ENCODE results near the gene SDHC. TPM values are rescaled to one million over a fixed set of nuclear protein-coding genes. Genes with fewer than 3 reads are reported as not detected.

Gene SDHC
- 100 to 1,000 TPM; 144 to 173 TPM for total RNA-seq

- H3K4me3 Mint-ChIP-seq: peak within 1 kb of the TSS; percentile 87
- no peaks in the 10 kb centered on the region for H3K9me3 Mint-ChIP-seq (ENCODE audit: low read depth)
- peaks cover 24% of the 10 kb centered on the region for H3K4me1 Mint-ChIP-seq
- H3K36me3 Mint-ChIP-seq: peaks cover 2% of the 10 kb centered on the region
- ATAC-seq (peak; percentile 99), DNase-seq (peak; percentile 93)
- CTCF ChIA-PET: interaction anchor here (0.8 to 2.7 kb wide), 11 partner anchors 8 to 128 kb away, joined by 3 to 20 read pairs (median 3); partner anchors contain the start of gene TOMM40L
- H3K27ac Mint-ChIP-seq: peak within 1 kb of the TSS; percentile 95
- H3K27me3 Mint-ChIP-seq: no peaks in the 10 kb centered on the region
These were observed at the start of gene SDHC for GRCh38 chr1:161314201-161314981. TSS of gene SDHC (plus strand) at chr1:161314381. CDS start at chr1:161314406, 25 bp downstream.

- peaks cover 3% of the 10 kb centered on the region for H3K4me1 Mint-ChIP-seq
- peaks cover 31% of the 10 kb centered on the region for H3K27me3 Mint-ChIP-seq
- DNase-seq (no peak), ATAC-seq (no peak)
- H3K9me3 Mint-ChIP-seq (ENCODE audit: low read depth): no peaks in the 10 kb centered on the region
- no peak overlapping the region for H3K27ac Mint-ChIP-seq
- CTCF ChIA-PET: interaction anchor here (1.0 kb wide), 1 partner anchor 19 kb away, joined by 3 read pairs; no protein-coding TSS in a partner anchor
- no peaks in the 10 kb centered on the region for H3K36me3 Mint-ChIP-seq
- no peak overlapping the region for H3K4me3 Mint-ChIP-seq
These were observed 48.9 kb upstream of the SDHC start for GRCh38 chr1:161265305-161265704.

- no peak for ATAC-seq
- CTCF ChIA-PET: interaction anchor here (1.0 kb wide), 1 partner anchor 18 kb away, joined by 3 read pairs; no protein-coding TSS in a partner anchor
- H3K36me3 Mint-ChIP-seq: no peaks in the 10 kb centered on the region
- no peak overlapping the region for H3K4me3 Mint-ChIP-seq
- DNase-seq: no peak
- H3K27me3 Mint-ChIP-seq: peaks cover 23% of the 10 kb centered on the region
- H3K9me3 Mint-ChIP-seq (ENCODE audit: low read depth): no peaks in the 10 kb centered on the region
- H3K27ac Mint-ChIP-seq: no peak overlapping the region
- H3K4me1 Mint-ChIP-seq: peaks cover 3% of the 10 kb centered on the region
These were observed 48.0 kb upstream of the SDHC start for GRCh38 chr1:161266202-161266601.

- Mint-ChIP-seq H3K9me3 (ENCODE audit: low read depth) (no peaks in the 10 kb centered on the region), H3K4me3 (no peak overlapping the region), H3K36me3 (no peaks in the 10 kb centered on the region), H3K4me1 (peaks cover 3% of the 10 kb centered on the region), H3K27me3 (peaks cover 19% of the 10 kb centered on the region), H3K27ac (no peak overlapping the region)
- no peak for DNase-seq
- no peak for ATAC-seq
- CTCF ChIA-PET: no interaction called here
These were observed 47.3 kb upstream of the SDHC start for GRCh38 chr1:161266836-161267235.

GRCh38 chr1:161267321-161267720 lies 46.9 kb upstream of the SDHC start:
- DNase-seq (no peak), ATAC-seq (no peak)
- Mint-ChIP-seq H3K9me3 (ENCODE audit: low read depth) (no peaks in the 10 kb centered on the region), H3K27me3 (peaks cover 20% of the 10 kb centered on the region), H3K36me3 (no peaks in the 10 kb centered on the region), H3K4me1 (peaks cover 3% of the 10 kb centered on the region), H3K4me3 (no peak overlapping the region), H3K27ac (no peak overlapping the region)
- CTCF ChIA-PET: no interaction called here

- Mint-ChIP-seq H3K27me3 (peaks cover 32% of the 10 kb centered on the region), H3K4me3 (no peak overlapping the region), H3K27ac (no peak overlapping the region), H3K9me3 (ENCODE audit: low read depth) (no peaks in the 10 kb centered on the region), H3K4me1 (no peaks in the 10 kb centered on the region), H3K36me3 (no peaks in the 10 kb centered on the region)
- DNase-seq: no peak
- ATAC-seq: no peak
- CTCF ChIA-PET: no interaction called here
These were observed 40.8 kb upstream of the SDHC start for GRCh38 chr1:161273402-161273801.

GRCh38 chr1:161274874-161275273 lies 39.3 kb upstream of the SDHC start:
- H3K4me3 Mint-ChIP-seq: no peak overlapping the region
- CTCF ChIA-PET: no interaction called here
- DNase-seq (no peak), ATAC-seq (no peak)
- no peaks in the 10 kb centered on the region for H3K36me3 Mint-ChIP-seq
- H3K4me1 Mint-ChIP-seq: no peaks in the 10 kb centered on the region
- no peaks in the 10 kb centered on the region for H3K9me3 Mint-ChIP-seq (ENCODE audit: low read depth)
- H3K27me3 Mint-ChIP-seq: peaks cover 40% of the 10 kb centered on the region
- no peak overlapping the region for H3K27ac Mint-ChIP-seq

GRCh38 chr1:161282991-161283390 lies 31.2 kb upstream of the SDHC start:
- H3K27ac Mint-ChIP-seq: no peak overlapping the region
- peaks cover 31% of the 10 kb centered on the region for H3K27me3 Mint-ChIP-seq
- H3K36me3 Mint-ChIP-seq: no peaks in the 10 kb centered on the region
- DNase-seq: no peak
- no peak for ATAC-seq
- H3K4me1 Mint-ChIP-seq: no peaks in the 10 kb centered on the region
- CTCF ChIA-PET: interaction anchor here (0.8 to 1.4 kb wide), 3 partner anchors 8 to 177 kb away, joined by 3 to 6 read pairs (median 3); partner anchors contain the start of gene SDHC
- no peak overlapping the region for H3K4me3 Mint-ChIP-seq
- H3K9me3 Mint-ChIP-seq (ENCODE audit: low read depth): no peaks in the 10 kb centered on the region

GRCh38 chr1:161285113-161285512 lies 29.1 kb upstream of the SDHC start:
- Mint-ChIP-seq H3K4me1 (no peaks in the 10 kb centered on the region), H3K27me3 (peaks cover 18% of the 10 kb centered on the region), H3K27ac (no peak overlapping the region), H3K4me3 (no peak overlapping the region), H3K9me3 (ENCODE audit: low read depth) (no peaks in the 10 kb centered on the region), H3K36me3 (no peaks in the 10 kb centered on the region)
- no peak for ATAC-seq
- DNase-seq: no peak
- CTCF ChIA-PET: interaction anchor here (1.3 kb wide), 1 partner anchor 96 kb away, joined by 4 read pairs; no protein-coding TSS in a partner anchor

GRCh38 chr1:161285521-161285920 lies 28.7 kb upstream of the SDHC start:
- Mint-ChIP-seq H3K4me1 (no peaks in the 10 kb centered on the region), H3K9me3 (ENCODE audit: low read depth) (no peaks in the 10 kb centered on the region), H3K4me3 (no peak overlapping the region), H3K27me3 (peaks cover 18% of the 10 kb centered on the region), H3K36me3 (no peaks in the 10 kb centered on the region), H3K27ac (no peak overlapping the region)
- ATAC-seq (no peak), DNase-seq (no peak)
- CTCF ChIA-PET: interaction anchor here (1.3 kb wide), 1 partner anchor 96 kb away, joined by 4 read pairs; no protein-coding TSS in a partner anchor

- no peak for DNase-seq
These were observed 26.6 kb upstream of the SDHC start for GRCh38 chr1:161287482-161288054.

GRCh38 chr1:161290779-161291178 lies 23.4 kb upstream of the SDHC start:
- no peak for ATAC-seq
- Mint-ChIP-seq H3K4me1 (peaks cover 2% of the 10 kb centered on the region), H3K36me3 (no peaks in the 10 kb centered on the region), H3K4me3 (no peak overlapping the region), H3K27me3 (no peaks in the 10 kb centered on the region), H3K27ac (no peak overlapping the region), H3K9me3 (ENCODE audit: low read depth) (no peaks in the 10 kb centered on the region)
- DNase-seq: no peak
- CTCF ChIA-PET: interaction anchor here (0.6 to 4.4 kb wide), 32 partner anchors 8 to 301 kb away, joined by 3 to 39 read pairs (median 4); partner anchors contain the start of genes CFAP126, NDUFS2, PCP4L1 and PPOX

More at GRCh38 chr1:161287482-161288054, 26.6 kb upstream of the SDHC start:
- CTCF ChIA-PET: interaction anchor here (0.7 to 1.4 kb wide), 5 partner anchors 19 to 95 kb away, joined by 3 read pairs; partner anchors contain the start of gene PCP4L1
- ATAC-seq: no peak
- H3K36me3 Mint-ChIP-seq: no peaks in the 10 kb centered on the region
- no peak overlapping the region for H3K4me3 Mint-ChIP-seq
- H3K9me3 Mint-ChIP-seq (ENCODE audit: low read depth): no peaks in the 10 kb centered on the region
- peaks cover 16% of the 10 kb centered on the region for H3K27me3 Mint-ChIP-seq
- peaks cover 2% of the 10 kb centered on the region for H3K4me1 Mint-ChIP-seq
- H3K27ac Mint-ChIP-seq: no peak overlapping the region

- Mint-ChIP-seq H3K36me3 (peaks cover 2% of the 10 kb centered on the region), H3K27ac (no peak overlapping the region), H3K9me3 (ENCODE audit: low read depth) (no peaks in the 10 kb centered on the region), H3K4me1 (peaks cover 7% of the 10 kb centered on the region), H3K4me3 (no peak overlapping the region), H3K27me3 (no peaks in the 10 kb centered on the region)
- no peak for ATAC-seq
- no peak for DNase-seq
- CTCF ChIA-PET: interaction anchor here (1.1 kb wide), 1 partner anchor 133 kb away, joined by 3 read pairs; no protein-coding TSS in a partner anchor
These were observed 16.8 kb upstream of the SDHC start for GRCh38 chr1:161297415-161297814.

Data from activated CD8-positive, alpha-beta memory T cell treated with anti-CD3 and anti-CD28 coated beads, Interleukin-2, amount 10 ng/mL, durations not matched to agents 7 days and 5 days (primary cell).